ENCODE data around the gene FGF6.

GRCh38 chr12:4421590-4422031, 24.0 kb downstream of the FGF6 start:
- TF ChIP-seq EP300 (IDR thresholded peaks at IDR 0.05) (no peak), CTCF (IDR thresholded peaks at IDR 0.05) (peak in 4 of 6 experiments; percentile 20 to 57 (median 41)), POLR2A (IDR thresholded peaks at IDR 0.05) (no peak)
